Femur (tissue), 1 donor: ENCODE data around the gene ETDC.
"Not testable (repeated sequence)": the region's sequence is repeated elsewhere in the genome, so short reads cannot be mapped to it uniquely, and the experiment has no call there.

Experiments used
- DNase-seq: peaks from one replicate; pipeline ENCODE4 v3.0.0-alpha.2; 2017

The ETDC gene

DNA sequence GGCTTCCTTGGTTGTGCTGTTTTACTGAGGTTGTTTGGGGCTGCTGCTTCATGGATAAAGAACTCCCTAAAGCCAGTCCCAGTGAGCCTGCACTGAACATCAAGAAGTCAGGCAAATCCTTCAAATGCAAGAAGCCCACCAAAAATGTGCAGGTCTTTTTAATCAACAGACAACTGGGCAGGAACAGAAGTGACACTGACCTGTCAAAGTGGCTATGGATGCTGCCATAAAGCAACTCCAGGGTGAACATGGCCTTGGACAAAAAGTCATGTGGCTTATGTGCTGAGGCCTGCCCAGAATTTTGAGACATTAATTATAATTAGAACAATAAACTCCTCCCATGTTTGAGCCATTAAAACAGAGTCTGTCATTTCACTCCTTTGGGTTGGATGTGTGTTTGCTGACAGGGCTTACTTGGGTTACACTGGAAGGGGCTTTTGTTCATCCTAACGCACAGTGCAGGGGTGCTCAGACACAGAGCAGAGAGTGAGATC is at the start of gene ETDC:
TSS of gene ETDC (plus strand) at position 51 of the 494 bp plus-strand sequence. CDS start at position 51, 0 bp downstream.
- no peak for DNase-seq

- not testable (repeated sequence) for DNase-seq
These were observed 48.3 kb upstream of the ETDC start for GRCh38 chrX:135260976-135261375.

DNA sequence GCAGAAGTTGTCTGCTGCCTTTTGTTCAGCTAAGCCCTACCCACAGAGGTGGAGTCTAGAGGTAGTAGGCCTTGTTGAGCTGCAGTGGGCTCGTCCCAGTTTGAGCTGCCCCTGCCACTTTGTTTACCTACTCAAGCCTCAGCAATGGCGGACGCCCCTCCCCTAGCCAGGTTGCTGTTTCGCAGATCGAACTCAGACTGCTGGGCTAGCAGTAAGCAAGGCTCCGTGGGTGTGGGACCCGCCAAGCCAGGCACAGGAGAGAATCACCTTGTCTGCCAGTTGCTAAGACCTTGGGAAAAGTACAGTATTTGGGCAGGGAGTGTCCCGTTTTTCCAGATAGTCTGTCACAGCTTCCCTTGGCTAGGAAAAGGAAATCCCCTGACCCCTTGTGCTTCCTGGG is 45.9 kb upstream of the ETDC start:
- DNase-seq = not testable (repeated sequence)

- DNase-seq = no peak
These were observed 45.1 kb upstream of the ETDC start for GRCh38 chrX:135264206-135264605.

GRCh38 chrX:135273162-135273561 is 36.1 kb upstream of the ETDC start:
- DNase-seq = no peak

DNA sequence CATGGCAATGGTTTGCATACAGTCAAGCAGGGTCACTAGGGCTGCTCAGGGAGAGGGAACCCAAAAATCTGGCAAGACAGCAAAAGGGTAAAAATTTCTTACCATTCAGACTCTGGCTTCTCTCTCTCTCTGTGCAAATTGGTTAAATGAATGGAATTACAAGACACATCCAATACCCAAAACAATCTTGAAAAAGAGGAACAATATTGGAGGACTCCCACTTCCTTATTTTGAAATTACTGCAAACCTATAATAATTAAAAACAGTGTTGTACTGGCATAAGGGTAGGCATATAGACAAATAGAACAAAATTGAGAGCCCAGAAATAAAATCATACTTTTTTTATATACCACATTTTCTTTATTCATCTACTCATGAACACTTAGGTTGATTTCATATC is 33.3 kb upstream of the ETDC start:
- DNase-seq = no peak

DNA sequence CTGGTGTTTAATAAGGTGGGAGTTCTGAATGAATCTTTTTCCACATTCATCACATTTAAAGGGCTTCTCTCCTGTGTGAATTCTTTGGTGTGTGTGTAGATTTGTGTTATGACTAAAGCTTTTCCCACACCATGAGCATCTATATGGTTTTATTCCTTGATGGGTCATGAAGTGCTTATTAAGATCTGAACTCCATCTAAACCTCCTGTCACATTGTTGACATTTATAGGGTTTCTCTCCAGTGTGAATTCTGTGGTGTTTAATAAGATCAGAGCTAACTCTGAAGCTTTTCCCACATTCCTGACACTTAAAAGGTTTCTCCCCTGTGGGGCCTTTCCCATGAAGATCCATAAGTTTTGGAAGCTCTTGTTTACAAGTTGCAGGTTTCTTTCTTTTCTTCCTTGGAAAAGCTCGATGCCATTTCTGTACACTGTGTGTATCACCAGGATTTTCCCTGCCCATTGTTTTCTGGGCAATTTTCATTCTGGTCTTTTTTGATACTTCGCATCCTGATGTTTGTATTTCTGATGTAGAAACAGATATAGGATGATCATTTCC is 21.9 kb upstream of the ETDC start:
- no peak for DNase-seq

GRCh38 chrX:135295238-135295943 is 13.9 kb upstream of the ETDC start:
- DNase-seq = peak; percentile 58

- no peak for DNase-seq
These were observed 13.4 kb upstream of the ETDC start for GRCh38 chrX:135295944-135296305.

- DNase-seq = no peak
These were observed 6.9 kb upstream of the ETDC start for GRCh38 chrX:135302269-135302873.

DNA sequence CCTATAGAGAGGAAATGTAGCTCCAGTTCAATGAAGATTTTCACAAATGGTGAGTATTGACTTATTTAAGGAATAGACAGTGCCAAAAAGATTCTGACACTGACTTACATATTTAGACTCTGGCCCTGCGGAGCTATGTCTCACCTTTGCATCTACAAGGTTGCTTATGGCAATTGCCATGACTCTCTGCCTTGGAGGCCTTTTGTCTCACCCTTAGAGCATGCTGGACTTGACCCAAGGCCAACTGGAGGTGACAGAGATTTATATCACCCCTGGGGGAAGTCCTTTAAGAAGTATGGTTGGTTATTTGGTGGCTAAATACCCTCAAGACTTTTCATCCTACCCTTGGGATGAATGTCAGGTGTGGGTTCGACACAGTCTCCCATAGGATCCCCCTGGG is 4.5 kb upstream of the ETDC start:
- DNase-seq = no peak

- DNase-seq = no peak
These were observed 2.1 kb upstream of the ETDC start for GRCh38 chrX:135307171-135307570.

GRCh38 chrX:135308345-135308855 is 880 bp upstream of the ETDC start:
- no peak for DNase-seq

GRCh38 chrX:135315864-135316263 is 6.6 kb downstream of the ETDC start:
- DNase-seq = no peak

GRCh38 chrX:135324463-135324862 is 15.2 kb downstream of the ETDC start:
- no peak for DNase-seq

- DNase-seq = not testable (repeated sequence)
These were observed 15.9 kb downstream of the ETDC start for GRCh38 chrX:135325036-135325818.

GRCh38 chrX:135327299-135327698 is 18.0 kb downstream of the ETDC start:
- DNase-seq = no peak

DNA sequence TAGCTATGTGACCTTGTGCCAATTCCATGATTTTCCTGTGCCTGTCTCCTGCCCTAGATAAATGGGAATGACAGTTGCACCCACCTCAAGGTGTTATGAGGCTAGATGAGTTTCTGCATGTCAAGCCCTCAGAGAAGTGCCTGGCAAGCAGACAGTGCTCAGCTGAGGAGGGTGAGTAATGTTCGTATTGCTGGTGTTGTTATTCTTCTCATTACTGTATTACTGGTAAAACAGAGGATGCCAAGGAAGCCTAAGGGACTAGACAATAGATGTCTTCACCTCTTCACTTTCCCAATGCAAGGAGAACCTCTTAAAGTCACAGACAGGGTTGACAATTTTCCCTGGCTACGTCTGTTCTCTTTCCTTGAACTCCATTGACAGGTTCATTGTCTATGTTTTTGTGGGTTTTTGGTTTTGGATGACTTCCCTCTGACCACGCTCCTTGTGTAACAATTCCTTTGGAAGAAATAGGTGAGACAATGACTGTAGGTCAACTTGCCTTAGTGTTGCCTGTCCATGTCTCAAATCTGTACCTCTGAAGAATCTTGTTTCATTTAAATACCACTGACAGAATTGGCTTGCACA is 19.2 kb downstream of the ETDC start:
- DNase-seq = no peak

GRCh38 chrX:135330706-135331105 is 21.4 kb downstream of the ETDC start:
- no peak for DNase-seq

DNA sequence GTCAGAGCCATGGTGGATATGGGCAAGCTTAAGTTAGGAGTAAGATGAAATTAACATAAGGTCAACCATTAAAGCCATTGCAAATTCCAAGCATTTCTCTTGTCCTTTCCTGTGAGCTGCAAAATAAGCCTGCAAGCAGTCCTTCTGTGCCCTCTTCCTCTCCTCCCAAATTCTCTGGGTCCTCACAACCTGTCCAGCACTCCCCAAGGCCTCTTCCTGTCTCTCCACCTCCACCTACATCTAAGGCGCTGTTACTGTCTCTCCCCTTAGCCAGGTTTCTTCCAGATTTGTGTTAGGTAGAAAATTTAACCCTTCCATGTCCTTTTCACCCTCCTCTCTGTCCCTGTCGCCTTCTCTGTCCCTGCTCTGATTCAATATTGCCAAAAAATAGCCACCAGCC is 22.2 kb downstream of the ETDC start:
- DNase-seq = no peak

DNA sequence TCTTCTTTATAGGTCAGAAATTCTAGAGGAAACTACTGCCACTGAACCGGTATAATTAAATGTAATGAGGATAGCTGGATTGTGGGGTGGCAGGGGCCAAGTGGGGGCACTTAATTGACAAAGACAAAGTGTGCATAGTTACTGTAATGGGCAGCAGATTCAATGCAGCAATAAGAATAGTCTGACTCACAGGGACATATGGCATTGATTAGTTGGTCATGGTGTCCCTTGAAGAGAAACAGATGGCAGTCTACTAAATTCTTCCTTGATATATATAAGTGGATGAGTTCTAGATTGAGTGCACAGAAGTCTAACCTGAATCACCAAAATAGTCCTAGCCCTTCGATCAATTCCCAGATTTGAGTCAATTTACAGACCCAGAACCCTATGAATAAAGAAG is 31.6 kb downstream of the ETDC start:
- no peak for DNase-seq

GRCh38 chrX:135345107-135345589 is 35.9 kb downstream of the ETDC start:
- DNase-seq = peak; percentile 68

- DNase-seq = no peak
These were observed 37.7 kb downstream of the ETDC start for GRCh38 chrX:135346975-135347374.
